Body of pancreas (tissue), 4 donors: Measurements from ENCODE around the gene WNT6. TPM values are rescaled to one million over a fixed set of nuclear protein-coding genes. Genes with fewer than 3 reads are reported as not detected.
"Not testable (repeated sequence)": the region's sequence is repeated elsewhere in the genome, so short reads cannot be mapped to it uniquely, and the experiment has no call there.

Source experiments
- ATAC-seq: fragments of 150-250 bp; one replicate; pipeline ENCODE4 v1.9.1; 2016
- DNase-seq, 4 donors: peaks; one replicate each; pipeline ENCODE4 v3.0.0-alpha.2; 2019
- H3K27ac ChIP-seq, 4 donors: fragments of 200-600 bp; sonication (generic); 1 replicate in 3 of 4; 2 replicates in 1 of 4; pipeline versions ENCODE4 v1.5.1 to v1.6.1; 2016 to 2019; ENCODE audit warnings: mild to moderate bottlenecking in 1 of 4, mixed read lengths in 1 of 4, moderate library complexity in 1 of 4
- H3K27me3 ChIP-seq, 2 donors: fragments of 200-600 bp; sonication (generic); one replicate each; pipeline ENCODE4 v1.6.0; 2016; ENCODE audit warnings: mild to moderate bottlenecking in 1 of 2
- H3K36me3 ChIP-seq, 2 donors: fragments of 200-600 bp; sonication (generic); replicated peaks in 1 of 2; 2 replicates each; pipeline ENCODE4 v1.5.1; 2016; ENCODE audit warnings: low read depth in 2 of 2; ENCODE audit not compliant: insufficient read depth in 1 of 2
- H3K4me1 ChIP-seq: fragments of 200-600 bp; sonication (generic); one replicate; pipeline ENCODE4 v1.6.0; 2016
- H3K4me3 ChIP-seq, 2 donors: fragments of 200-600 bp; sonication (generic); 1 replicate in 1 of 2; 2 replicates in 1 of 2; pipeline ENCODE4 v1.5.1; 2016 to 2019
- H3K9me3 ChIP-seq, 3 donors: fragments of 200-600 bp; sonication (generic); 1 replicate in 2 of 3; 2 replicates in 1 of 3; pipeline ENCODE4 v1.5.1; 2016
- CTCF ChIP-seq, 7 experiments: fragments of 450-650 bp in 4 of 7; fragments of 200-600 bp in 3 of 7; sonication (generic) in 3 of 7; IDR thresholded peaks; one replicate each; pipeline ENCODE4 v1.5.1; 2016 to 2019; ENCODE audit warnings: antibody characterized with exemption in 7 of 7
- POLR2A ChIP-seq, 3 donors: fragments of 450-650 bp; IDR thresholded peaks; one replicate each; pipeline ENCODE4 v1.6.1; 2016; ENCODE audit warnings: antibody characterized with exemption in 3 of 3, mild to moderate bottlenecking in 2 of 3
- WGBS, 2 donors: methylation state at CpG; one replicate each; pipeline ENCODE4 v1.1.5; 2017; 5-methylcytosine and 5-hydroxymethylcytosine counted together
- intact Hi-C: fragments of 100-400 bp; cut with DNase I; formaldehyde crosslinking; loops from one replicate; pipeline ENCODE4 v1.15.1; 2023
- total RNA-seq, 2 donors: library from RNA; depleted of rRNA; stranded (reverse); fragments of >200 nt; gene quantifications; one replicate each; pipeline ENCODE4 v1.1.0, GENCODE V29; 2016

Gene WNT6
- total RNA-seq, 2 donors from 2014 or later, result 1.0 TPM; not detected in 1

DNA sequence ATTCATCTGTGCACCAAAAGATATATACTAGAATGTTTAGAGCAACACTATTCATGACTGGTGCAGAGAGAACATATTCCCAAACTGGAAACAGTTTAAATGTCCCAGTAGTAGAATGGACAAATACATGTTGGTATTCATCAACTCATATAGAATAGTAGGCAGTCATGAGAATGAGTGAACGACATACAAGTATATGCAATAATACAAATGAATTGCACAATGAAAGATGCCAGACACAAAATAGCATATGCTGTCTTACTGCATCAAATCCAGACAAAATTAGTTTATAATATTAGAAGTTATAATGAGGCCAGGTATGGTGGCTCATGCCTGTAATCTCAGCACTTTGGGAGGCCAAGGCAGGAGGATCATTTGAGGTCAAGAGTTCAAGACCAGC, 19.7 kb upstream of the WNT6 start:
- Histone ChIP-seq H3K27me3 (no peaks in the 10 kb centered on the region), H3K27ac (no peak overlapping the region), H3K4me1 (no peaks in the 10 kb centered on the region), H3K9me3 (peaks cover 0 to 7% (median 0%) of the 10 kb centered on the region in 3 donors), H3K36me3 (no peaks in the 10 kb centered on the region), H3K4me3 (no peak overlapping the region)
- intact Hi-C loops, result no loop called here
- ATAC-seq (no peak), DNase-seq (no peak)
- 27 to 62% methylated on average over 1 of the region's 1 CpG for WGBS, 2 donors
- no peak for TF ChIP-seq CTCF (IDR thresholded peaks at IDR 0.05)
- TF ChIP-seq POLR2A (IDR thresholded peaks at IDR 0.05), result no peak

GRCh38 chr2:218844334-218844733, 15.3 kb upstream of the WNT6 start:
- H3K4me1 ChIP-seq, H3K27ac ChIP-seq, ATAC-seq, intact Hi-C loops, H3K9me3 ChIP-seq, DNase-seq, H3K27me3 ChIP-seq, H3K4me3 ChIP-seq, H3K36me3 ChIP-seq: not testable (repeated sequence)
- 66 to 84% methylated on average over 5 of the region's 5 CpGs for WGBS, 2 donors

- ATAC-seq, H3K4me3 ChIP-seq, H3K27me3 ChIP-seq, H3K27ac ChIP-seq, H3K9me3 ChIP-seq, H3K36me3 ChIP-seq, intact Hi-C loops, H3K4me1 ChIP-seq, DNase-seq: not testable (repeated sequence)
- 55 to 75% methylated on average over 2 to 18 of the region's 18 CpGs for WGBS, 2 donors
Observed at GRCh38 chr2:218846963-218847362, 12.6 kb upstream of the WNT6 start.

GRCh38 chr2:218849721-218850120, 9.9 kb upstream of the WNT6 start:
- Histone ChIP-seq H3K27ac (no peak overlapping the region), H3K36me3 (no peaks in the 10 kb centered on the region), H3K4me3 (no peak overlapping the region), H3K4me1 (no peaks in the 10 kb centered on the region), H3K9me3 (no peaks in the 10 kb centered on the region), H3K27me3 (no peaks in the 10 kb centered on the region)
- no peak for TF ChIP-seq CTCF (IDR thresholded peaks at IDR 0.05)
- TF ChIP-seq POLR2A (IDR thresholded peaks at IDR 0.05), result no peak
- intact Hi-C loops, result loop anchor here (10.0 kb wide), 1 partner anchor 145 kb away; no protein-coding TSS in a partner anchor
- ATAC-seq (no peak), DNase-seq (no peak)
- WGBS, 2 donors, result 66 to 67% methylated on average over 7 of the region's 7 CpGs

DNA sequence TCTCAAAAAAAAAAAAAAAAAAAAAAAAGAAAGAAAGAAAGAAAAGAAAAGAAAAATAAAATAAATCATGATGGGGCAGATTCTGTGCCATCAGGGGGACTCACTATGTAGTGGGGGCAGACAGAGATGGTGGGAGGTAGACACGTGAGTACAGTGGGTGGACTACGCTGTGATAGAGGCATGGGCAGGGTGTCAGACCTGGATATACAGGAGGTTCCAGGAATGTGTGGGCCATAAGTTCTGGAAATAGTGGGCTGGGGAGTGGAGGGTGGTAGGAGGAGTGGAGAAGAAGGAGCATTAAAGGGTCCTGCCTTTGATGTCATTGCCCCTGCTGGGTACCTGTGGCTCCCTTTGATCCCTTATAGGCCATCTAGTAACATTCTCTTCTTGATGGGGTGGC, 8.8 kb upstream of the WNT6 start:
- H3K27me3 ChIP-seq, result no peaks in the 10 kb centered on the region
- H3K4me1 ChIP-seq, result no peaks in the 10 kb centered on the region
- H3K27ac ChIP-seq, result no peak overlapping the region
- ATAC-seq, result no peak
- no peaks in the 10 kb centered on the region for H3K9me3 ChIP-seq
- intact Hi-C loops, result loop anchor here (10.0 kb wide), 1 partner anchor 146 kb away; no protein-coding TSS in a partner anchor
- no peak overlapping the region for H3K4me3 ChIP-seq
- 60 to 74% methylated on average over 2 of the region's 2 CpGs for whole genome bisulfite sequencing, 2 donors
- H3K36me3 ChIP-seq, result no peaks in the 10 kb centered on the region
- no peak for DNase-seq
- TF ChIP-seq POLR2A (IDR thresholded peaks at IDR 0.05) (no peak), CTCF (IDR thresholded peaks at IDR 0.05) (no peak)

DNA sequence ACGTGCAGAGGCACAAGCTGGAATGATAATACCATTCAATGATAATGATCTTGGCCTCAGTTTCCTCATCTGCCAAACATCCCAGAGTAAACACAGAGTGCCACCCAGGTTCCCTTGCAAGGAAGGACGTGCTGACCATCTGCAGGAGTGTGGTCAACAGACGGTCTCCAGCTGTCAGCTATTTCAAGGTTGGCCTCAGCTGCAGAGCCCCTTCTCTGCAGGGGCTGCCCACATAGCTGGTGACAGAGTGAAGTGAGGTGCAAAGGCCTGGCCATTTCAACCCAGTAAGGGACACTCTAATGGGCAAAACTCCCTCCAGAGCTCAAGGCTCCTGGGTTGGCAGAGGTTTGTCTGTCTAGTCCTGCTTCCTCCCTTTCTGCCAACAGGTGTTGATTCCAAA, 8.3 kb upstream of the WNT6 start:
- 14 to 35% methylated on average over 2 to 3 of the region's 3 CpGs for WGBS, 2 donors
- Histone ChIP-seq H3K4me1 (no peaks in the 10 kb centered on the region), H3K9me3 (no peaks in the 10 kb centered on the region), H3K4me3 (no peak overlapping the region), H3K36me3 (no peaks in the 10 kb centered on the region), H3K27ac (no peak overlapping the region), H3K27me3 (no peaks in the 10 kb centered on the region)
- DNase-seq (no peak), ATAC-seq (no peak)
- intact Hi-C loops, result loop anchor here (10.0 kb wide), 1 partner anchor 146 kb away; no protein-coding TSS in a partner anchor
- no peak for TF ChIP-seq CTCF (IDR thresholded peaks at IDR 0.05)
- no peak for TF ChIP-seq POLR2A (IDR thresholded peaks at IDR 0.05)
